DMS153 treated with DMSO at 0.1 percent for 48 hours (cell line): ENCODE measurements around the gene STXBP5.

Experiments
- DNase-seq: peaks from one replicate; lab custom pipeline; 2025; ENCODE audit not compliant: unreplicated experiment; lab: John Stamatoyannopoulos, UW

The STXBP5 gene

DNA sequence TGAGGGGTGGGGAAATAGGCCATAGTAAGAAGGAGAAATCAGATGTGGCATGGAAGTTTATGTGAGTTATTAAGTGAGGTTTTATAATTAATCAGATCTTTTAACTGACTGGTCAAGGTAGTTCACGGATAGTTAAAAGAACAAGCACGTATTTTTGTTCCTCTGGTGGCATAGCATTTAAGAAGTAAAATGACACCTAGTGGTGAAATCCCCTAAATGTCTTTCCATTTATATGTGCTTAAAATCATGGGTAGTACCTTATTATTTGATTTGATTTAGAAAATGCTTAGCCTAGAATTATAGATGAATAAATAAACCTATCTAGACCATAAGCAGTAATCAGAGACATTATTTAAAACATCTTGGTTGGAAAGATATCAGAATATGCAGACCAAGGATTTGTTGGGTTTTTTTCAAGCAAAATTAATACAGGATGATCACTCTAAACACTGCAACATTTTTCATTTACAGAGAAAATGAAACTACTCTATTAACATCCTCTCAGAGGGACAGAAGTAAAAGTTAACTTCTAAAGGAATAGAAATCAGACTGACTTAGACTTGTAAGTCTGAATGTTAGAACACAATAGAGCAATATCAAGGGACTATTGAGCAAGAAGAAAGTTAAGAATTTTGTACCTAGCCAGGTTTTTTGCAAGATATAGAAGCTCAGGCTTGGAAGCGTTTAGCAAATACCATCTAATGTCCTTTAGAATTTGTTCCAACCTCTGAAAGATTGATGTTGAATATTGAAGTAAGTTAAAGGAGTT is 81.1 kb downstream of the STXBP5 start:
- DNase-seq: peak; percentile 5

DNA sequence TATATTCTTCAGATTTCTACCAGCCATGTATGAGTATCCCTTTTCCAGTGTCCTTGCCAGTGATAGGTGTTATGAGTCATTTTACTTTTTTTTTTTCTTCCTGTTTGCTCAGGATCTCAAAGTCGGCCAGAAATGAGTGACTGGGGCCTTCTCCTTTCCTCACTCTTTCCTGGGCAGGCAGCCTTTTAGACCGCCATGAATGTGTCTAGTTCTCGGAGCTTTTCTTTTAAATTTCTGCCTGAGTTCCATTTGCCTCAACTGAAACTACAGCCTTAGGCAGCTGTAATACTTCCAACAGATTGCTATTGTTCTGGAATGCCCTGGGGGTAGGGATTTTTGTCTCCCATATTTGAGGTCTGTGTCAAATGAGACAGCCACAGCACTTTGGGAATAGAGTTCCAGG is 83.7 kb downstream of the STXBP5 start:
- no peak for DNase-seq

DNA sequence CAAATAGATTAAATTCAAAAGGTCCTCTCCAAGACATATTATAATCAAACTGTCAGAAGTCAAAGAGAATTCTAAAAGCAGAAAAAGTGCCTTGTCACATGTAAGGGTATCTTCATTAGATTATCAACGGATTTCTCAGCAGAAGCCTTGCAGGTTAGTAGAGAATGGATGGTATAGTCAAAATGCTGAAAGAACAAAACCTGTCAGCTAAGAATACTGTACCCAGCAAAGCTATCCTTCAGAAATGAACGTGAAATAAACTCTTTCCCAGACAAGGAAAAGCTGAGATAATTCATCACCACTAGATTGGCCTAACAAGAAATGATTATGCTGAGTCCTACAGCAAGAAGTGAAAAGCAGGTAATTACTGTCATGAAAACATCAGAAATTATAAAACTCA is 92.9 kb downstream of the STXBP5 start:
- DNase-seq: no peak

DNA sequence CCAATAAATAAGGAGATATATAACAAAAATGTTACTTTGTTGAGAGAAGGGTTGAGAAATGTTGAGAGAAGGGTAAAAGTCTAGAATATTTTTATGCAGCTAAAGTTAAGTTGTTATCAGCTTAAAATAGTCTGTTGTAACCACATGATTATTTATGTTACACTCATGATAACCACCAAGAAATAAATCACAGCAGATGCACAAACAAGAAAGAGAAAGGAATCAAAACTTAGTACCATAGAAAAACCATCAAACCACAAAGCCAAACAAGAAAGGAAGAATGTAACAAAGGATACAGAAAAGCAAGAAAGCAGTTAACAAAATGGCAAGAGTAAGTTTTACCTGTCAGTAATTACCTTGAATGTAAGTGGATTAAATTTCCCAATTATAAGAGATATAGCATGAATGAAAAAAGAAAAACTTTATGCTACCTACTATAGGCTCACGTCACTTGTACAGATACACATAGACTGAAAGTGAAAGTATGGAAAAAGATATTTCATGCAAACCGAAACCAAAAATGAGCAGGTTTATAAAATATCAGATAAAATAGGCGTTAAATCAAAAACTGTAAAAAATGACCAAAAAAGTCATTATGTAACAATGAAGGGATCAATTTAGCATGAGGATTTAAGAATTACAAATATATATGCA is 93.6 kb downstream of the STXBP5 start:
- DNase-seq: no peak

DNA sequence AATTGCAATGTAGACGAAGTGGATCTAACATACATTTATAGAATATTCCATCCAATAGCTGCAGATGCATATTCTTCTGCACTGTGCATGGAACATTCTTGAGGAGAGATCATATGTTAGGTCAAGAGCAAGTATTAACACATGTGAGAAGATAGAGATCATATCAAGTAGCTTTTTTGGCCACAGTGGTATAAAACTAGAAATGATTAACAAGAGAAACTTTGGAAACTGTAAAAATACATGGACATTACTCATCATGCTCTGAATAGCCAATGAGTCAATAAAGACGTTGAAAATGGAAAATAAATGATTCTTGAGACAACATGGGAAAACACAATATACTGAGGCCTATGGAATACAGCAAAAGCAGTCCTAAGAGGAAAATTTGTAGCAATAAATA is 94.2 kb downstream of the STXBP5 start:
- no peak for DNase-seq

DNA sequence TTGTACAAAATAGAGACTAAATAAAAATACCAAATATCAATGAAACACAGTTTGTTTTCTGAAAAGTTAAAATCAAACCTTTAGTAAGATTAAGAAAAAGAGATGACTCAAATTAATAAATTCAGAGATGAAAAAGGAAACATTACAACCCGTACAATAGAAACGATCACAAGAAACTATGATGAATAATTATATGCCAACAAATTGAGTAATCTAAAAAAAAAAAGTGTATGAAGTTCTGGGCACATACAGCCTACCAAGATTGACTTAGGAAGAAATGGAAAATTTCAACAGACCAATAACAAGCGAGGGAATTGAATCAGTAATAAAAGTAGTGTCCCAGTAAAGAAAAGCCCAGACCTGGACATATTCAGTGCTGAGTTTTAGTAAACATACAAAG is 94.8 kb downstream of the STXBP5 start:
- DNase-seq: no peak

DNA sequence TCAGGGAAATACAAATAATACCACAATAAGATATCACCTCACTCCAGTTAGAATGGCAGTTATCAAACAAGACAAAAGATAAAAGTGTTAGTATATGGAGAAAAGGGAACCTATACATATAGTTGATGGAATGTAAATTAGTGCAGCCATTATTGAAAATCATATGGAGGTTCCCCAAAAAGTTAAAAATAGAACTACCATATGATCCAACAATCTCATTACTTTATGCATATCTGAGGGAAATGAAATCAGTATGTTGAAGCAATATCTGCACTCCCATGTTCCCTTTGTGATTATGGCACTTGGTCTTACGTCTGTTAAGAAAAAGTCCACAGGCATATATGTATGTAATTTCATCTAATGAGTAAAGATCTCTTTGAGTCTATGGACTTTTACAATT is 96.9 kb downstream of the STXBP5 start:
- DNase-seq: no peak

DNA sequence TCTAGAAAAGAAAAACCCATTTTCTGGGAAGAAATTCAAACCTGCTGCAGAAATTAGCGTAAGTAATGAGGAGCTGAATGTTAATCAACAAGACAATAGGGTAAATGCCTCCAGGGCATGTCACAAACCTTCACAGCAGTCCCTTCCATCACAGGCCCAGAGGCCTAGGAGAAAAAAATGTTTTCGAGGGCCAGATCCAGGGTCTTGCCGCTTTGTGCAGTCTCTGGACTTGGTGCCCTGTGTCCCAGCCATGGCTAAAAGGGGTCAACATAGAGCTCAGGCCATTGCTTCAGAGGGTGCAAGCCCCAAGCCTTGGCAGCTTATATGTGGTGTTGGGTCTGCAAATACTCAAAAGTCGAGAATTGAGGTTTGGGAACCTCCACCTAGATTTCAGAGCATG is 99.8 kb downstream of the STXBP5 start:
- no peak for DNase-seq

DNA sequence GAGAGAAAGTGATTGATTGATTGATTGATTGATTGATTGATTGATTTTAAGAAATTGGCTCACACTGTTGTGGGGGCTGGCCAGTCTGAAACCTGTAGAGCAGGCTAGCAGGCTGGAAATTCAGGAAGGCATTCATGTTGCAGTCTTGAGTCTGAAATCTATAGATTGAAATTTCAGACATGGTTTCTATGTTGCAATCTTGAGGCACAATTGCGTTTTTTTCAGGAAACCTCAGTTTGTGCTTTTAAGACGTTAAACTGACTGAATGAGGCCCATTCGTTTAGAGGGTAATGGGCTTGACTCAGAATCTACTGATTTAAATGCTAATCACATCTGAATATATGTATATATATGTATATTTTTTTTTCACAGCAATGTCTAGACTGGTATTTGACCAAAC is 106.3 kb downstream of the STXBP5 start:
- DNase-seq: no peak

DNA sequence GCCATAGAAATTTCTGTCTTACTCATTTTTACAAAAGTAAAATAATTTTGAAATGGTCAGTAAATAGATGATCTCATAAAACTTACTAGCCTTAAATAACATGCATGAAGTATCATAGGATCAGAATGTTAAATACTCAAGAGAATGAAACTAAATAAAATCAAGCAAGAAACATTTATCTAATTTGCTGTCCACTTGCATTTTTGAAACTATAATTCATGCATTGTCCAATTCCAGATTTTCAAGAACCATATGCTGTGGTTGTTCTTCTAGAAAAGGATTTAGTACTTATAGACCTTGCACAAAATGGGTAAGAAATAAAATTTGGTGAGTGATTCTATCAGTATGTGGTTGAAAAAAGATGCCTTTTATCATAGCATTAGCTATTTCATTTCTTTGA is 107.0 kb downstream of the STXBP5 start:
- DNase-seq: no peak

DNA sequence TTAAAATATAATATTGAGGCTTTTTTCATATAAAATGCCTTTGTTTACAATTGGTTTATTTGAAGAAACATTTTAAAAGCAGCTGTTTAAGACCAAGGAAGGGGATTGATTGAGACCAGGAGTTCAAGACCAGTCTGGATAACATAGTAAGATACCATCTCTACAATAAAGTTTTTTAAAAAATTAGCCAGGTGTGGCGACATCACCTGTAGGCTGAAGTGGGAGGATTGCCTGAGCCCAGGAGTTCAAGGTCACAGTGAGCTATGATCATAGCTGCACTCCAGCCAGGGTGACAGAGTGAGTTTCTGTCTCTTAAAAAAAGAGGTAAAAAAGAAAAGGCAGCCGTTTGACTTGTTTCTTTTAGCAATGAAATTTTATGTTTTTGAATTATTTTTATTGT is 117.0 kb downstream of the STXBP5 start:
- no peak for DNase-seq

DNA sequence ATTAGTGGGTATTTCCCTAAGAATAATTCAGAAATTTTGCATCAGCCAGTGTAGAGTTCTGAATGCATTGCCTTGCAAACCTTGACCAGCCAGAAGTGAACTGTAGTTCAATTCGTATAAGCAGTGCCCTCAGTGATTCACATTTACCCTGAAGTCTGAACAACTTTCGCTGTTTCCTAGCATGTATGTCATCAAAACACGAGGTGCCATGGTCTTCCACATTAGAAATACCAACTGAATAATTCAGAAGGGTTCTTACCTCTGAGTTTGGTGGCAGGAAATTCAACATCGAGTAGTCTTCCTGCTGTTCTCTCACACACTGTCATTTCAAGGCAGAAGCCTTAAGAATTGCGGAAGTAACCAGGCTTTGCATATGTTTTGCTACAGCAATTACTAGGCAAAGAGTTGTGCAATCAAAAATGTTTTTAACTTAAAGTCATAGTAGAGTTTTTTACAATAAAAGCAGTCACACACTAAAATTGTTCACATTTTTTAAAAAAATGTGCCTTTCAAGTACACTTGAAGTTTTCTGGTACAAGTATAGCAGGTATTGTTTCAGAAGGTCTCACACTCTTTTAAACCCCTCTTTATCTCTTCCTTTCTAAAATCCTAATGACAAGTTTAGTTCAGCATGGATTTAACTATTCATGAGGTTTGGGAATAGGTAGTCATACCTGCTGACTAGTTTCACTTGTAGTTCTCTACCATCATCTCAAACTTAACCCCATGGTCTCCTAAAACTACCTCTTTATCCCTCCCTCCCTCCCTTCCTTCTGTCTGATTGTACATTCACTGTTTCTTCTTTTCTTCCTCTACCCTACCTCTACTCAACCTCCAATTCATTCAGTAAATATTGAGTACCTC is 118.3 kb downstream of the STXBP5 start:
- DNase-seq: no peak

DNA sequence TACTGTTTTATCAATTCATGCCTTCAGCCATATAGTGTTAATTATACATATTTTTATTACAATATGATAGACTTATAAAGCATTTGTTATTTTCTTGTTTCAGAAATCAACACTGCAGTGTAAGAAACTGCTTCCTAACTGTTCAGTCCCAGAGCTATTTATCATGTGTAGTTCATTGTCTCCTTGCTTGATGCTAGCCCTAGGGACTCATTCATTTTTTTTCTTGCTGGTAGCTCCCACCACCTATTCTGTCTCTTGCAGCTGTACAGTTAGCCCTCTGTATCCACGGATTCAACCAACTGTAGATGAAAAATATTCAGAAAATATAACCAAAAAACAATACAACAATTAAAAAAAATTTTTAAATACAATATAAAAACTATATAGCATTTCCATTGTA is 121.3 kb downstream of the STXBP5 start:
- DNase-seq: no peak

DNA sequence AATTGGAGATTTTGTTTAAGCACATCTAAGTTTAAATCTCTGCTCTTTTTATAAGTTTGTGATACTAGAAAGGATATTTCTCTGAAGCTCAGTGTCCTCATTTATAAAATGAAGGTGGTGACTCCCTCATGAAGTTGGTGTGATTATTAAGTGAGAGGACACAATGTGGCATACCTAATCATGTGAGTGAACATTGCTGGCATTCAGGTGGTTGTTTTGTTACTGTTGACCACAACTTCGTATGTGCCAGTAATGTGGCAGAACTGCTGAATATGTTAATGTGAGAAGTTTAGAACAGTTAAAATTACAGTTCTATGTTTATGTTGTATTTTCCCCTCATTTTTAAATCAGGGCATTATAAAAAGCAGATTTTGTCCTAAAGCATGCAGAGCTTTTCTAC is 127.2 kb downstream of the STXBP5 start:
- no peak for DNase-seq

DNA sequence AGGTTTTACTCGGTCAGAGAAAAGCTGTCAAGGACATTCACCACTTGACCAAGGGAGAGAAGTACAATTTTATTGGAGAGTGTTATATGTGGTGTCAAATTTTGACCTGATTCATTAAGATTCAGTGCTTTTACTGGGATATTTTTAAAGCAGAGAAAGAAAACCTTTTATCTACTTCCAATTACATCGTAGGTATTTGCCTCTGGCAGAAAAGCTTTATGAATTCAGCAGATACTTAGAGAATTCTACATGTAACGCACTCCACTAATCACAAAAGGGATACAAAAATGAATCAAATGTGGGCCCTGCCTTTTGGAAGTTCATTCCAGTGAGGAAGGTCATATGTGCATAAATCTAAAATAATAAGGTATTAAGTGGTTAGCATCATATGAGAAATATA is 133.7 kb downstream of the STXBP5 start:
- DNase-seq: no peak

DNA sequence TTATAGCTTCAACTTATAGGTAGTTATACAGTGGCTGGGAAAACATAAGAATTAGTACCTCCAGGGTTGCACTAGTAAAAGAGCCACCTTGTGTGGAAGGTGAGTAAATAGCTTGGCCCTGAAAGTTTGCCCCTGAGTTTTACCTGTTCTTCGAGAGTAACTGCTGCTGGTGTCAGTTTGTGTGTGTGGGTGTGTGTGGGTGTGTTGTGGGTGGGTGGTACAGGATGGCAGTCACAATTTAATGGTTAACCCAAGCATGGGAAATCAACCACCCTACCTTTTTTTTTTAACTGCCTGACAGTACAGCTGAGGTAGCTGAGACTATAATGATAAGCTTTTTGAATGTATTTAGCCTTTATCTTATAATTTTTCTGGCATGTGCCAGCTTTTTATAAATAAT is 137.3 kb downstream of the STXBP5 start:
- DNase-seq: no peak

DNA sequence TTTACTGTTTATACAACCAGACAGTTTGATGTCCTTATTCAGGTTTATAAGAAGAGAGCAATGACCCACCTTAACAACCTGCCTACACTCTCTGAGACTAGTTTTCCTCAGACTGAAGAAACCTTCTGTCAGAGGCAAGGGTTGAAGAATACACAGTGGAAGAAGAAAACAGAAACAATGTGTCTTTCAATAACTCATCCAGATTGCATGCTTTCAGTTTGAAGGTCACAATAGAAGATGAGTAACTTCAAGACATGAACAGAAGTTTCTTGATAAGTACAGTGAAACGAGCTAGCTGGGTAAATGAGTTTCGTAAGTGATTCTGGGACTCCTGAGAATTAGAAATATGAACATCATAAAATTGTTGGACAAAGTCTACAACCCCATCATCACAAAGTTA is 141.7 kb downstream of the STXBP5 start:
- DNase-seq: no peak

DNA sequence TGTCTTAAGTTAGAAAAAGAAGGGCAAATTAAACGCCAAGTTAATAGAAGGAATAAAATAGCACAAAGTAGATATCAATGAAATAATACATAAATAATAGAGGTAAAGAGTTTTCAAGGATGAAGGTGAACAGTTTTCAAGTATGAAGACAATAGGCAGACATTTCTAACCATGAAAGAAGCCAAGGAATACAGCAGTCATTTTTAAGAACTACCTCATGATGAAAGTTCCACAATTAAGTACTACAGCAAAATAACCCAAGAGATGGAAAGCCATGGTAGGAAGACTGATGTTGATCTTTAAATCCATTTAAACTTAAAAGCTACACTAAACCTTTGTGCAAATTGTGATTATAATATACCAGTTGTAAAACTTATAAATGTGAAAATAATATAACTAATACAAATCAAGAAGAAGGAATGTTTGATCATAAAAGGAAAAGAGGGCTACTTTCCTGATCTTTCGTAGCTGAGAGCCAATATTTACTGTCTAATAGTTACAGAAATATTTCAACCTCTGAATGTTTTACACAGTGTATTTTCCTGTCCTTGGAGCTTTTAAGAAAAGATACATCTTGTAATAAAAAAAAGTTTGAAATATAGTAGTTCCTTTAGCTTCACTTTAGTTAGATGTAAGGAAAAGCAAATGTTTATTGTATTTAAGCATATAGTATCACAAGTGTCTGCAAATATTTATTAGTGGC is 143.1 kb downstream of the STXBP5 start:
- DNase-seq: no peak

DNA sequence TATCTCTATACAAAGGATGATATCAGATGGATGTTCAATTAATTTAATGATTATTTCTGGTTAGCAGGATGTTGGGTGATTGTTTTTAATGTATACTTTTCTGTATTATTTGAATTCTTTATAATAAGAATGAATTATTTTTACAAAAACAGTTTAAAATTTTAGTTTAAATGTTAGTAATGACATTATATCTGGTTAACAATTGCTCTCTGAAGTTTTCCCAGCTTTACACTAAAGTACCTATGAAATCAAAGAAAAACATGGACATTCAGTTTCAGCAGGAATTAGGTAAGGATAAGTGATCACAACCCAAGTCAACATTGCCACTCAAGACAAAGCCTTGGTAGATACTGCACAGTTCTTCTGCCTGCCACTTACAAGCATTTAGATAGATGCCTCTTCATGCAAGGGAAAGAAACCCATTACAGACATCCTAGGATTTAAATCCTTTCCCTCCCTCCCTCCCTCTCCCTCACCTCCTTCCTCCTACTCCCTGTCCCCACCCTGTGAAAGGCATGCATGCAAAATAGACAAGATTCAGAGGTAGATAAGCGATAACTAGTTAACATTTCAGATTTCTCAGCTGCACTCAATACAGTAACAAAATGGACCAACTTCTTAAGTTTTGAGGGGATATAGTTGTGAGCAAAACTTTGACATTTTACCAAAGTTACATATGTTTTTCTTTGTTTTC is 143.8 kb downstream of the STXBP5 start:
- DNase-seq: no peak

DNA sequence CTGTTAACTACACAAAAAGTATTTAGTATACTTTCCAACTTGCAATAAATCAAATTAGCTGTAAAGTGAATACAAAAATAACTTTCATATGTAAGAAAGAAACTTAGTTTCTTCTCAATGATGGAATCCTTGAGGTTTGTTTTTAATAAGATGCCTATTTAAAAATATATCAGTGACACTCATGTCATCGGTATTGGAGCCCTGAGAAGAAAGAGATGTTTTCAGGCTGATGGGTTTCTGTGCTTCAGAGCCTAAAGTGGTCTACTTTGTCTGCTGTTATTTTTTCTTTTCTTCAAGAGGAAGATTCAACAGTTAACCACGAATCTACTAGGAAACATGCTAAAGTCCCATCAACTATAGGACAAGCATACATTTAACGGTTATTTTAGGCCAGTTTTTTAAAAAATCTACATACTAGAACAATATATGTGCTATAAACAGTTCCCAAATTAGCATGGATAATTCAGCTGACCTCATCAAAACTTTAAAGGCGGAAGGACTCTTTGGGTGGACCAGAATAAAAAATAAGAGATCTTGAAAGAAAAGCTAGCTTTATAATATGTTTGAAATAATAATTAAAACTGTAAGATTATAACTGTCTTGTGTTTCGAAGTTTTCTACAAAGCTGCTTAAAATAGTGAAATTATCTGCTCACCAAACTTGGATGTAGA is 157.2 kb downstream of the STXBP5 start:
- no peak for DNase-seq
